BLaER1 treated with 17β-estradiol and CSF1 and Interleukin-3, amounts not matched to agents 10 nM and 100 nM (cell line): ENCODE data around the gene S100A5.
A peak's percentile ranks its signal among the peaks of the same experiment; 100 is the strongest.

Experiments used
- H3K27ac ChIP-seq, 11 experiments: shearing (Covaris generic); formaldehyde crosslinking; 2 replicates each; pipeline ENCODE4 v1.8.1; 2022
- H3K27me3 ChIP-seq, 11 experiments: shearing (Covaris generic); formaldehyde crosslinking; 2 replicates each; pipeline ENCODE4 v1.8.1; 2022
- H3K36me3 ChIP-seq, 11 experiments: shearing (Covaris generic); formaldehyde crosslinking; 2 replicates each; pipeline ENCODE4 v1.8.1; 2022
- H3K4me1 ChIP-seq, 10 experiments: shearing (Covaris generic); formaldehyde crosslinking; 2 replicates each; pipeline ENCODE4 v1.8.1; 2022
- H3K4me2 ChIP-seq, 11 experiments: shearing (Covaris generic); formaldehyde crosslinking; 2 replicates each; pipeline ENCODE4 v1.8.1; 2022
- H3K4me3 ChIP-seq, 10 experiments: shearing (Covaris generic); formaldehyde crosslinking; 2 replicates each; pipeline ENCODE4 v1.8.1; 2022
- H3K9ac ChIP-seq, 11 experiments: shearing (Covaris generic); formaldehyde crosslinking; 2 replicates each; pipeline ENCODE4 v1.8.1; 2022
- H3K9me3 ChIP-seq, 11 experiments: shearing (Covaris generic); formaldehyde crosslinking; replicated peaks in 1 of 11; 2 replicates each; pipeline ENCODE4 v1.8.1; 2022
- H4K20me1 ChIP-seq, 11 experiments: shearing (Covaris generic); formaldehyde crosslinking; 2 replicates each; pipeline ENCODE4 v1.8.1; 2022
- Cebpa-rat ChIP-seq, 11 experiments: shearing (Covaris generic); IDR thresholded peaks; 2 replicates each; pipeline ENCODE4 v1.8.1; 2022

The S100A5 gene

DNA sequence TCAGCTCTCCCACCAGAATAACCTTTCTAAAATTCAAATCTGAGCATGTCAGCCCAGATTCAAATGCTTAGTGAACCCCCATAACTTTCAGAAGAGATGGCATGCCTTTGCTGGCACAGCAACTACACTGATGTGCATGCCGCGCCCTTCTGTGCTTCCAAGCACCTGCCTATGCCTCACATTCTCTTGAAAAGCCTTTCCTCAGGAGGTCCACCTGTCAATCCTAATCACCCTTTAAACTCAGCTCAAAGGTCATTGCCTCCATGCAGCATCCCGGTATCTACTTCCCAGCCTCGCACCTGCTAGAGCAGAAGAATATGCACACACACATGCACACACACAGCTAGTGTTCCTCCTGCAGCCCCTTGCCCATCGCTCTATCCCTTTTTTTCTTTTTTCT is 30.1 kb upstream of the S100A5 start:
- Histone ChIP-seq H3K9me3 (peaks cover 0 to 15% (median 7%) of the 10 kb centered on the region in 11 experiments; a peak in 13 of 22 replicates), H3K9ac (no peak overlapping the region; a peak in 2 of 22 replicates), H3K4me1 (peaks cover 48 to 77% (median 62%) of the 10 kb centered on the region in 10 experiments), H3K4me2 (peak overlapping the region in 3 of 11 experiments; percentile 81 to 90 (median 81); a peak in 4 of 22 replicates), H3K36me3 (no peaks in the 10 kb centered on the region), H3K27me3 (no peaks in the 10 kb centered on the region), H3K27ac (no peak overlapping the region), H4K20me1 (no peaks in the 10 kb centered on the region), H3K4me3 (no peak overlapping the region)
- no peak for TF ChIP-seq Cebpa-rat (IDR thresholded peaks at IDR 0.05)

DNA sequence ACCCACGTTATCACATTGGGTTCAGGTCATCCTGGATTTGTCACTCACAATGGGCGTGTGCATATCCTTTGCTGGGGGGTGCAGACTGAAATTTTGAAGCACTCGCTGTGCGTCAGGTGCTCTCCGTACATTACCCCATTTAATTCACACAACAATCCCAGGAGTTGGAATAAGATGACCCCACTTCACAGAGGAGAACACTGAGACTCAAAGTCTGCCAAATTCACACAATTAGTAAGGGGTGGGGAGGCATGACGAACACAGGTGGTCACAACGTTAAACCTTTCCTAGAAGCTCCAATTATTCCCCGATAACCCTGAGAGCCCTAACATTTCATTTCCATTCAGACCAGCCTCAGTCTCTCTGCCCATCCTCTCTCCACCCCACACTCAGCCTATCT is 28.7 kb upstream of the S100A5 start:
- Histone ChIP-seq H3K4me3 (no peak overlapping the region), H3K27ac (no peak overlapping the region; a peak in 1 of 22 replicates), H3K4me2 (peak overlapping the region in 1 of 11 experiments; percentile 89; a peak in 1 of 22 replicates), H3K27me3 (no peaks in the 10 kb centered on the region), H4K20me1 (no peaks in the 10 kb centered on the region), H3K9me3 (peaks cover 0 to 6% (median 0%) of the 10 kb centered on the region in 11 experiments; a peak in 6 of 22 replicates), H3K36me3 (no peaks in the 10 kb centered on the region), H3K9ac (no peak overlapping the region; a peak in 1 of 22 replicates), H3K4me1 (peaks cover 58 to 91% (median 76%) of the 10 kb centered on the region in 10 experiments)
- no peak for TF ChIP-seq Cebpa-rat (IDR thresholded peaks at IDR 0.05)

DNA sequence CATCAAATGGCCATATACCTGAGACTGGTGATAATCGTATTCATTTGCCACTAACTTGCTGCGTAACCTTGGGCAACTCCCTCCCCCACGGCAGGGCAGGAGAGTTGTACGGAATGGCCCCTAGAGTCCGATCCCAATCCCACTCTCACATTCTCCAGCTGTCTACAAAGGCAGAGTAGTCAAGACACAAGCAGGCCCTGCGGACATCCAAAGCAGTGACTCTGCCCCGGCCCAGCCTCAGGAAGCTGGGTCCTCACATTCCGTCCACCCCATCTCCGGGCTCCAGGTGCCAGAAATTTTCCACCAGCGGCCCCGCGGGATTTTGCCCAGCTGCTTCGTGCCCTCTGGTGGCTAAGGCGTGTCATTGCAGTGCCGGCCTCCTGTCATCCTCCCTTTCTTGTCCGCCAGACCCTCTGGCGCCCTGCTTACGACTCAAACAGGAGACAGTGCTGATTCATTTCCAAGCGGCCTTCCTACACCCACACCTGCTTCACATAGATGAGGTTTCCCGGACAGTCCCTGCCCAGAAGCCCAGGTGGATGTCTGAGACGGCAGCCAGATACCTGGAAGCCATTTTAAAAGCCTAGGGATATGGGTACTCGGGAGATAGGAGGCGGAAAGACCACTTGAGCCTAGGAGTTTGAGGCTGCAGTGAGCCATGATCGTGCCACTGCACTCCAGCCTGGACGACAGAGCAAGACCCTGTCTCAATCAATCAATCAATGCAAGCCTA is 27.8 kb upstream of the S100A5 start:
- H3K4me1 ChIP-seq = peaks cover 53 to 94% (median 78%) of the 10 kb centered on the region in 10 experiments
- no peaks in the 10 kb centered on the region for H3K36me3 ChIP-seq
- H4K20me1 ChIP-seq = no peaks in the 10 kb centered on the region
- H3K4me2 ChIP-seq = peak overlapping the region; percentile 76 to 99 (median 91)
- H3K27me3 ChIP-seq = no peaks in the 10 kb centered on the region
- peak overlapping the region; percentile 16 to 61 (median 51); a peak in 18 of 20 replicates for H3K4me3 ChIP-seq
- peak overlapping the region; percentile 66 to 87 (median 83) for H3K9ac ChIP-seq
- peak overlapping the region; percentile 47 to 98 (median 92); a peak in 21 of 22 replicates for H3K27ac ChIP-seq
- H3K9me3 ChIP-seq = peaks cover 0 to under 1% (median 0%) of the 10 kb centered on the region in 11 experiments; a peak in 3 of 22 replicates
- TF ChIP-seq Cebpa-rat (IDR thresholded peaks at IDR 0.05) = no peak

DNA sequence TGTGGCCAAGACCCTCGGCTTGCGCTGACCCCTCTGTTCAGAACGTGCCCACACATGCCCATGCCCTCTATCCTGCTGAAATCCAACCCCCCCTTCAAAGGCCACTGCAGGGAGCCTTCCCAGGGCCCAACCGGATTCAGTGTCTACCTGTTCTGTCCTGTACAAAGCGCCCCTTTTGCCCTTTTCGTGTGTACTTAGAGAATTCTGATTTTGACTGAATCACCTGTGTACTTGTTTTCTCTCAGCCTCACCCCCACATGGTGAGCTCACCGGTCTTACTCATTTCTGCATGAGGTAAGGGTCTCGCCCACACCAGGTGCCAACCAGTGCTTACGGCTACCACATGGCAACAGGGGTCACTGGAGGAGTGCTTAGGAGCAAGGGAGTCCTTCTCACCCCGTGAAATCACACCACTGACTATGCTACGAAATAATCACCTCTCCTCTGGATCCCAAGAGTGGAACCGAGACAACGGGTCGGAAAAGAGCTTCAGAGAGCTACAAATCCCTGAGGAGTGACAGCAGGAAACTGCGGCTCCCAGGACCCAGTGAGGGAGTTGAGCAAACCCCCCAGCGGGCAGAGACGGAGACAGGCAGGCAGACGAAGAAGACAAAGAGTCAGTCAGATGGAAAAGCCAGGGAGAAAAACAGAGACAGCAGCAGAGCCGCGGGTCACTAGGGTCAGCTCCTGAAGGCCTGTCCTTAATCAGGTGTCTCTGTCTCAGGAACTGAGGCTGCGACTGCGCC is 27.1 kb upstream of the S100A5 start:
- Histone ChIP-seq H3K36me3 (no peaks in the 10 kb centered on the region), H3K27me3 (no peaks in the 10 kb centered on the region), H3K27ac (peak overlapping the region; percentile 47 to 98 (median 92)), H3K4me1 (peaks cover 45 to 94% (median 75%) of the 10 kb centered on the region in 10 experiments), H4K20me1 (no peaks in the 10 kb centered on the region), H3K4me3 (peak overlapping the region; percentile 16 to 61 (median 51); a peak in 18 of 20 replicates), H3K9ac (peak overlapping the region; percentile 66 to 87 (median 83)), H3K9me3 (no peaks in the 10 kb centered on the region), H3K4me2 (peak overlapping the region; percentile 76 to 99 (median 91))
- peak in 2 of 11 experiments; percentile 55 to 72; a peak in 3 of 22 replicates for TF ChIP-seq Cebpa-rat (IDR thresholded peaks at IDR 0.05)

DNA sequence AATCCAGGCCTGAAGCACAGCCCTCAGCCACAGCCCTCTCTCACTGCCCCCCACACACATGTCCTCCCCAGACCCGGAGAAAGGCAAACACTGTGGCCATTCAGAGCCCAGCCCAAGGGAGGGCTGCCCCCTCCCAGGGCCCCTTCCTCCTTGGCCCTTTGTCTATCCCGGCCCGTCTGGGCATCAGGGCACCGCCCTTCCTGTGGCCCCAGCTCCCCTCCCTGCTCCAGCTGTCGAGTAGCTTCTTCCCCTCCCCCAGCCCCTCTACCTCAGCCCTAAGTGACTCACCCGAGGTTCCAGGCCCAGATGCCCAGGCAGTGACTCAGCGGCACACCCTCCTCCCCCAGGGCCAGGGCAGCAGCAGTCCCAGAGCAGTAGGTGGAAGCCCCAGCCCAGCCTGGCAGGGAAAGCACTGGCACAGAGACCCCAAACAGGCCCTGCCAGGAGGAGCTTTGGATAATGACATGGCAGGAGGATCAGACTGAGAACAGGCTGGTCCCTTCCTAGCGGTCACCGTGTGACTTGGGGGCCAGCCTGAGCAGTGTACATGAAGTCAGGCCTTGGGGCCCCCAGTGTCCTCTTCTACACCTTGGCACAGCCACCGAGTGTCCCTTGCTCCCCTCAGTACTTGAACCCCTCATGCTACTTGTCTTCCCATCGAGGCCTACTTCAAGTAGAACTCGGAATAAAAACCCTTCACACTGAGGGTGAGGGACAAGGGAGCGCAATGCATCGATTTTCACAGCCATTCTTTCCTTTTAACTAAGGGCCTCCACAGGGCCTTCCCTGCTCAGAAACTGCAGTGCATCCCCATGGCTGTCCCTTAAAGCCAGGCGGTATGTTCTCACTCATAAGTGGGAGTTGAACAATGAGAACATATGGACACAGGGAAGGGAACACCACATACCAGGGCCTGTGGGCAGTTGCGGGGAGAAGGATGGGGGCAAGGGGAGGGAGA is 26.0 kb upstream of the S100A5 start:
- TF ChIP-seq Cebpa-rat (IDR thresholded peaks at IDR 0.05) = no peak
- Histone ChIP-seq H3K9me3 (no peaks in the 10 kb centered on the region), H4K20me1 (no peaks in the 10 kb centered on the region), H3K4me2 (peak overlapping the region; percentile 76 to 99 (median 91)), H3K36me3 (no peaks in the 10 kb centered on the region), H3K27ac (peak overlapping the region; percentile 85 to 98 (median 94)), H3K27me3 (no peaks in the 10 kb centered on the region), H3K4me1 (peaks cover 42 to 93% (median 66%) of the 10 kb centered on the region in 10 experiments), H3K4me3 (peak overlapping the region in 5 of 10 experiments; percentile 11 to 28 (median 20); a peak in 3 of 20 replicates), H3K9ac (peak overlapping the region; percentile 75 to 88 (median 83))

DNA sequence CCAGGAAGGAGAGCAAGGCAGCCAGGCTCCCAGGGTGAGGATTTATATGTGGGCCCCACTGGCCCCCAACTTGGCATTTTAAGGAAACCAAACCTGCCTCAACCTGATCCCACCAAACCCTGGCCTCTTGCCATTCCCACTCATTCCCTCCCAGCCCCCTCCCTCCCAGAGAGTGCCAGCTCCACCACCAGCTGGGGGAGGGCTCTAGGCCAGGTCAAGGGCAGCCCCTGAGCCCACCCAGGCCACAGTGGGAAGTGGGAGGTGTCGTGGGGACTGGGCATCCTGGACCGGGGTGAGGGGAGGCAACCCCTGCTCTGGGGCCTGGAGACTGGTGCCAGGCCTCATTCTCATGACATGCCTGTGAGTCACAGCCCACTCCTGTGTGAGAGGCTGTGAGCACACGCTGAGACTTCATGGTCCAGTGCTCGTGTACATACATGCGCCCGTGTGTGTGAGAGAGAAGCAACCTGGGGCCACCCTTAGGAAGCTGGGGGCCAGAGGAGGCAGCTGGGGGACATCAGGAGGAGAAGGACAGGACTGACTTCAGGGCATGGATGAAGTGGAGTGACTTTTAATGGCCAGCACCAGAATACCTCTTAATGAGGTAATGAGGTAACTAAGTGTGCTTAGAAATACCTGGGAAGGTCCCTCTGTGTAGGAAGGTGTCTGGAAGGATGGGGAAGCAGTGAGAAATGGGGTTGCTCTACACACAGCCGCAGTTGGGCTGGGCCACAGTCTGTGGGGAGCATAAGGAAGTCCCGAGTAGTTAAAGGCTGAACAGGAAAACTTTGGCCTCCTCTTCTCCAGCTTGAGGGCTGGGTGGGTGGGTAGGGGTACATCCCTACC is 25.0 kb upstream of the S100A5 start, which contains the start of gene S100A2:
S100A2 (minus strand) TSS at position 316 of the 846 bp plus-strand sequence. CDS start 1,967 bp downstream, outside the sequence.
- Histone ChIP-seq H3K36me3 (no peaks in the 10 kb centered on the region), H3K4me3 (peak within 1 kb of the TSS in 4 of 10 experiments; percentile 14 to 28 (median 20); a peak in 3 of 20 replicates), H3K9ac (peak within 1 kb of the TSS; percentile 75 to 88 (median 83)), H4K20me1 (no peaks in the 10 kb centered on the region), H3K27me3 (no peaks in the 10 kb centered on the region), H3K4me1 (peaks cover 42 to 90% (median 64%) of the 10 kb centered on the region in 10 experiments), H3K27ac (peak within 1 kb of the TSS; percentile 85 to 98 (median 94)), H3K4me2 (peak within 1 kb of the TSS; percentile 76 to 99 (median 91)), H3K9me3 (no peaks in the 10 kb centered on the region)
- no peak for TF ChIP-seq Cebpa-rat (IDR thresholded peaks at IDR 0.05)

DNA sequence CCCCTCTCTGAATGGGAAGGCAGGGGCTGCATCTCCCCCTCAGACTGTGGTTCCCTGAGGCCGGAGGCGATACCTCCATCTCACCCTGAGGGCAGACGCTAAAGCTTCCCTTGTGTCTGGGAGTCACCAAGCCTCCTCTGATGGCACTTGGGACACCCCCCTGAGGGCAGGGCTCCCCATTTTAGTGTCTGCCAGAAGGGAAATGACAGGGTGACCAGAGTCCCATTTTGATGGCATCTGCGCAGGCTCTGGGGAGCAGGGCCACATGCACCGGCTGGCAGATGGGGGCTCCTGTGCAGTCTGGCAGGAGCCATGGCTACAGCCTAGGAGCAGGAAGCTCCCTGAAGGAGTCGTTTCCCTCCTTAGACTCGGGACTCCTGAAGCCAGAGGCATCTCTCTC is 23.3 kb upstream of the S100A5 start:
- peak overlapping the region in 7 of 11 experiments; percentile 11 to 83 (median 32); a peak in 8 of 22 replicates for H3K9ac ChIP-seq
- peak overlapping the region in 9 of 11 experiments; percentile 76 to 95 (median 89); a peak in 15 of 22 replicates for H3K4me2 ChIP-seq
- H3K36me3 ChIP-seq = no peaks in the 10 kb centered on the region
- no peaks in the 10 kb centered on the region for H3K27me3 ChIP-seq
- H3K4me1 ChIP-seq = peaks cover 41 to 75% (median 62%) of the 10 kb centered on the region in 10 experiments
- no peak for TF ChIP-seq Cebpa-rat (IDR thresholded peaks at IDR 0.05)
- H3K9me3 ChIP-seq = no peaks in the 10 kb centered on the region
- H3K4me3 ChIP-seq = no peak overlapping the region
- peak overlapping the region in 9 of 11 experiments; percentile 13 to 98 (median 95); a peak in 14 of 22 replicates for H3K27ac ChIP-seq
- H4K20me1 ChIP-seq = no peaks in the 10 kb centered on the region
